Measurements from ENCODE around the gene C16orf78.

DNA sequence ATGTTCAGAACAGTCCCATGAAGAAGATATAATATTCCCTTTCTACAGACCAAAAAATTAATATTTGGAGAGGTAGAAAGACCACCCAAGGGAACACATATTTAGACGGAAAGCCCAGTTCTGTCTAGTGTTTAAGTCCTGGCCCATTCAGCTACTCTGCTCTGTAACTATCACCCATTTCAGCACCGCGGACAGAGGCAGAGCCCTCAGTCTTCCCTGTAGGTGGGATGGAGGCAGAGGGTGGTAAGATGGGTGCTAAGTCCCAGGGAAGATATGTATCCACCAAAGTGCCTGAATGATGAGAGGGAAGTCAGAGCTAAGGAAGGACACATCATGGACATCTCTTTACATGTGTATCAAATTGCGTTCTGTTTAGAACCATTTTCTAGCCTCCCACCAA lies 27.8 kb upstream of the C16orf78 start:
- TF ChIP-seq POLR2A (IDR thresholded peaks at IDR 0.05), result no peak
- TF ChIP-seq CTCF (IDR thresholded peaks at IDR 0.05), result no peak

All from gastroesophageal sphincter (tissue), 3 donors.